ENCODE data around the gene ARTN.
A peak's percentile ranks its signal among the peaks of the same experiment; 100 is the strongest.

ARTN gene

DNA sequence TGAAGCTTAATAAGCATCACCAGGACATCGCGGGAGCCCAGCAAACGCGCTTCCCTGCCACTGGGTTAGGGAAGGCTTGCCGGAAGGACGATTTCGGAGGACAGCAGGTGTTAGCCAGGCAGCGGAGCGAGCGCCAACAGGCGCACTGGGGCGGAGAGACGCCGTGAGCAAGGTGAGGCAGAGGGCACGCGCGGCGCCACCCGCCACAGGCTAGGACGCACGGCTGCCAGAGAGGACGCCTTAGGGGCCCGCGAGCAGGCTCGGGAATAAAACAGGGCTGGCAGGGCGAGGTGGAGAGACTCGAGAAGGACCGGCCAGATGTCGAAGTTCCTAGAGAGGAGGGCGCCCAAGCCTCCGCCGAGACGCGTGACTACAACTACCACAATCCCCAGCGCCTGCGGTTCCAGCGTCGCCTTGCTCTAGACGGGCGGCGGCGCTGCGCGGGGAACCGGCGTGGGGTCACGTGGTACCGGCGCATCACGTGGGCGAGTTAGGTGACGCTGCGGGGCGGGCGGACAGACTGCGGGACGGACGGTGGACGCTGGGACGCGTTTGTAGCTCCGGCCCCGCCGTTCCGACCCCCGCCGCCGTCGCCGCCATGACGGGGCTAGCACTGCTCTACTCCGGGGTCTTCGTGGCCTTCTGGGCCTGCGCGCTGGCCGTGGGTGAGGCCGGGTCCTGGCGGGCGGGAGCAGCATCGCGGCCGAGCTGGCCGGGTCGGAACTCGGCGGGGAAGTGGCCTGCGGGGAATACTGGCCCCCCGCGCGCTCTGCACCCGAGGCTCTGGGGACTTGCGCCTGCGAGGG, 41.0 kb downstream of the ARTN start, which contains the start of gene ATP6V0B:
Gene ATP6V0B, plus strand, starts transcription at position 518 of the 806 bp plus-strand sequence. Its CDS starts 81 bp downstream, at position 599.
- Histone ChIP-seq H3K27ac (ENCODE audit: low read depth, low read length) (peak within 1 kb of the TSS; percentile 84), H3K4me3 (ENCODE audit: low read depth, low read length) (peak within 1 kb of the TSS; percentile 89), H3K27me3 (ENCODE audit: control insufficient read depth, insufficient read depth, low read length) (no peaks in the 10 kb centered on the region), H3K9ac (ENCODE audit: low read depth, low read length) (peak within 1 kb of the TSS; percentile 88), H3K4me1 (ENCODE audit: control insufficient read depth, insufficient read depth, low read length) (peaks cover 14% of the 10 kb centered on the region), H3K36me3 (ENCODE audit: control insufficient read depth, insufficient read depth, low read length) (peaks cover 44% of the 10 kb centered on the region), H3K9me3 (ENCODE audit: control insufficient read depth, insufficient read depth, low read length) (no peaks in the 10 kb centered on the region)

GRCh38 chr1:43975249-43975961, 41.8 kb downstream of the ARTN start:
- no peaks in the 10 kb centered on the region for H3K9me3 ChIP-seq (ENCODE audit: control insufficient read depth, insufficient read depth, low read length)
- H3K27me3 ChIP-seq (ENCODE audit: control insufficient read depth, insufficient read depth, low read length), result no peaks in the 10 kb centered on the region
- H3K4me3 ChIP-seq (ENCODE audit: low read depth, low read length), result peak overlapping the region; percentile 89
- H3K36me3 ChIP-seq (ENCODE audit: control insufficient read depth, insufficient read depth, low read length), result peaks cover 44% of the 10 kb centered on the region
- H3K4me1 ChIP-seq (ENCODE audit: control insufficient read depth, insufficient read depth, low read length), result peaks cover 21% of the 10 kb centered on the region
- H3K27ac ChIP-seq (ENCODE audit: low read depth, low read length), result peak overlapping the region; percentile 84
- H3K9ac ChIP-seq (ENCODE audit: low read depth, low read length), result peak overlapping the region; percentile 88

DNA sequence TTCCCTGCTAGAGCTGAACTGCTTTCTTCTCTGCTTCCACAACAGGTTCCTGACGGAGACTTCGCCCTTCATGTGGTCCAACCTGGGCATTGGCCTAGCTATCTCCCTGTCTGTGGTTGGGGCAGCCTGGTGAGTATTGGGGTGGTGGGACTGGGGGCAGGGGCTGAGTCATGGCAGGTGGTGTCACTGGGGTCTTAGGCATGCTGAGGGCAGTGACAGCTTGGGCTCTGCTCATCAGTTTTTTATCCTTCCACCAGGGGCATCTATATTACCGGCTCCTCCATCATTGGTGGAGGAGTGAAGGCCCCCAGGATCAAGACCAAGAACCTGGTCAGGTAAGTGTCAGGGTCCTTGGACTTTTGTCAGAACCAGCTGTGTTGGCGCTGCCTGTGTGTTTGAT, 42.4 kb downstream of the ARTN start:
- no peak overlapping the region for H3K27ac ChIP-seq (ENCODE audit: low read depth, low read length)
- peaks cover 45% of the 10 kb centered on the region for H3K36me3 ChIP-seq (ENCODE audit: control insufficient read depth, insufficient read depth, low read length)
- H3K4me3 ChIP-seq (ENCODE audit: low read depth, low read length), result peak overlapping the region; percentile 89
- H3K9ac ChIP-seq (ENCODE audit: low read depth, low read length), result no peak overlapping the region
- peaks cover 24% of the 10 kb centered on the region; the same call in 1 of the 2 replicates for H3K4me1 ChIP-seq (ENCODE audit: control insufficient read depth, insufficient read depth, low read length)
- no peaks in the 10 kb centered on the region for H3K27me3 ChIP-seq (ENCODE audit: control insufficient read depth, insufficient read depth, low read length)
- H3K9me3 ChIP-seq (ENCODE audit: control insufficient read depth, insufficient read depth, low read length), result no peaks in the 10 kb centered on the region

- H3K4me3 ChIP-seq (ENCODE audit: low read depth, low read length), result no peak overlapping the region
Measured at GRCh38 chr1:43976890-43977289, 43.3 kb downstream of the ARTN start.

GRCh38 chr1:43977376-43978263, 44.0 kb downstream of the ARTN start:
- no peaks in the 10 kb centered on the region for H3K9me3 ChIP-seq (ENCODE audit: control insufficient read depth, insufficient read depth, low read length)
- H3K36me3 ChIP-seq (ENCODE audit: control insufficient read depth, insufficient read depth, low read length), result peaks cover 43% of the 10 kb centered on the region
- no peak overlapping the region for H3K27ac ChIP-seq (ENCODE audit: low read depth, low read length)
- no peak overlapping the region for H3K9ac ChIP-seq (ENCODE audit: low read depth, low read length)
- H3K4me3 ChIP-seq (ENCODE audit: low read depth, low read length), result no peak overlapping the region; the same call in 1 of the 2 replicates
- no peaks in the 10 kb centered on the region for H3K27me3 ChIP-seq (ENCODE audit: control insufficient read depth, insufficient read depth, low read length)
- H3K4me1 ChIP-seq (ENCODE audit: control insufficient read depth, insufficient read depth, low read length), result peaks cover 24% of the 10 kb centered on the region; the same call in 1 of the 2 replicates

More at GRCh38 chr1:43976890-43977289, 43.3 kb downstream of the ARTN start:
- H3K36me3 ChIP-seq (ENCODE audit: control insufficient read depth, insufficient read depth, low read length), result peaks cover 45% of the 10 kb centered on the region
- no peaks in the 10 kb centered on the region for H3K9me3 ChIP-seq (ENCODE audit: control insufficient read depth, insufficient read depth, low read length)
- H3K4me1 ChIP-seq (ENCODE audit: control insufficient read depth, insufficient read depth, low read length), result peaks cover 24% of the 10 kb centered on the region; the same call in 1 of the 2 replicates
- H3K9ac ChIP-seq (ENCODE audit: low read depth, low read length), result no peak overlapping the region
- no peaks in the 10 kb centered on the region for H3K27me3 ChIP-seq (ENCODE audit: control insufficient read depth, insufficient read depth, low read length)
- no peak overlapping the region for H3K27ac ChIP-seq (ENCODE audit: low read depth, low read length)

DNA sequence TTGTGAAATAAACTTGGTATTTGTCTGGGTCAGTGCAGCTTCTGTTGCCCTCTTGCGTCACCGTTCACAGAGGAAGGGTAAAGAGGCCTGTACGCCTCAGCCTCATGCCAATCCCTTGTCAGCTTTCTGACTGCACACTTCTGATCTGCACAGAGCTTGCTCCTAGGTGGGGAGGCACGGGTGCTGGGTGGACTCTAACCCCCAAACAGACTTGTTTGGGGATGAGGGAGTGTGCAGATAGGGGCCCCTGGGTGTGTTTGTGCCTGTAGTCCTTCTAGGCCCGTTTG, 44.6 kb downstream of the ARTN start:
- Histone ChIP-seq H3K9ac (ENCODE audit: low read depth, low read length) (no peak overlapping the region), H3K9me3 (ENCODE audit: control insufficient read depth, insufficient read depth, low read length) (no peaks in the 10 kb centered on the region), H3K36me3 (ENCODE audit: control insufficient read depth, insufficient read depth, low read length) (peaks cover 40% of the 10 kb centered on the region), H3K27me3 (ENCODE audit: control insufficient read depth, insufficient read depth, low read length) (no peaks in the 10 kb centered on the region), H3K4me1 (ENCODE audit: control insufficient read depth, insufficient read depth, low read length) (peaks cover 24% of the 10 kb centered on the region; the same call in 1 of the 2 replicates), H3K27ac (ENCODE audit: low read depth, low read length) (no peak overlapping the region), H3K4me3 (ENCODE audit: low read depth, low read length) (peak overlapping the region; percentile 88)

- H3K4me3 ChIP-seq (ENCODE audit: low read depth, low read length), result peak within 1 kb of the TSS; percentile 88
- no peaks in the 10 kb centered on the region for H3K9me3 ChIP-seq (ENCODE audit: control insufficient read depth, insufficient read depth, low read length)
- H3K27ac ChIP-seq (ENCODE audit: low read depth, low read length), result peak within 1 kb of the TSS; percentile 64
- H3K36me3 ChIP-seq (ENCODE audit: control insufficient read depth, insufficient read depth, low read length), result peaks cover 38% of the 10 kb centered on the region
- H3K9ac ChIP-seq (ENCODE audit: low read depth, low read length), result peak within 1 kb of the TSS; percentile 60
- peaks cover 23% of the 10 kb centered on the region; the same call in 1 of the 2 replicates for H3K4me1 ChIP-seq (ENCODE audit: control insufficient read depth, insufficient read depth, low read length)
- no peaks in the 10 kb centered on the region for H3K27me3 ChIP-seq (ENCODE audit: control insufficient read depth, insufficient read depth, low read length)
Measured at GRCh38 chr1:43978551-43979260, 45.1 kb downstream of the ARTN start, which contains the start of gene B4GALT2. B4GALT2 (plus strand) TSS chr1:43979210; CDS start chr1:43981161, 1,951 bp downstream.

- peak overlapping the region; percentile 88 for H3K4me3 ChIP-seq (ENCODE audit: low read depth, low read length)
- no peaks in the 10 kb centered on the region for H3K9me3 ChIP-seq (ENCODE audit: control insufficient read depth, insufficient read depth, low read length)
- H3K36me3 ChIP-seq (ENCODE audit: control insufficient read depth, insufficient read depth, low read length), result peaks cover 40% of the 10 kb centered on the region
- H3K9ac ChIP-seq (ENCODE audit: low read depth, low read length), result no peak overlapping the region
- H3K4me1 ChIP-seq (ENCODE audit: control insufficient read depth, insufficient read depth, low read length), result peaks cover 18% of the 10 kb centered on the region; the same call in 1 of the 2 replicates
- H3K27ac ChIP-seq (ENCODE audit: low read depth, low read length), result peak overlapping the region; percentile 53
- no peaks in the 10 kb centered on the region for H3K27me3 ChIP-seq (ENCODE audit: control insufficient read depth, insufficient read depth, low read length)
Measured at GRCh38 chr1:43979261-43979527, 45.6 kb downstream of the ARTN start.

DNA sequence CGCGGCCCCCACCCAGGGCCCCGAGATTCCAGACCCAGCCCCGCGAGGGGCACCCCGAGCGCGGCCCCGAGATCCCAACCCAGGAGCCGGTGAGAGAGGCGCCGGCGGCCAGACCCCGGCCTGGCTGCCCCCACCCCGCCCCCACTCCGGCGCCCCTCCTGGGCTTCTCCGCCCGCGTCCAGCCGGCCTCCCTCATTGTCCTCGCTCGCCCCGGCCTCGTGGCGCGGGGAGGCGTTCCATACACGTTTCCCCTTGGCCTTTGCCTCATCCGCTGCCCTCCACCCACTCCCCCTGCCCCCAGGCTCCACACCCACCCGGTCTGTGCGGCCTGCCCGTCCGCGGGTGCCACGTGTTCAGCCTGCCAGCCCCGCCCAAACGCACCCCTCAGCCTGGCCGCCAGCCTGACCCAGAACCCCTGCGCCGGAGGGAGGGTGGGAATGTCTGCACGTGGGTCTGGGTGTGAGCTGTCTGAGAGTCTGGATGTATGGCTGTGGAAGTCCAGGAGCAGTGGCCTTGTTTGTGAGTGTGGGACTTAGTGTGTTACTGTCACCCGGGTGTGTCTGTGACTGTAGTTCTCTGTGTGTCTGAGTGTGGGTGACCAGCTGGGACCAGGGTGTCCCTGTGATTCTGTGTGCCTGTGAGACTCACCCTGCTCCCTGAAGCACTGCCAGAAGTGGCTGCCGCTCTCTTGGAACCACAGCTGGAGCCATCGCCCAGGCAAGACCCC, 46.1 kb downstream of the ARTN start:
- Histone ChIP-seq H3K36me3 (ENCODE audit: control insufficient read depth, insufficient read depth, low read length) (peaks cover 45% of the 10 kb centered on the region), H3K4me3 (ENCODE audit: low read depth, low read length) (peak overlapping the region; percentile 88), H3K27me3 (ENCODE audit: control insufficient read depth, insufficient read depth, low read length) (no peaks in the 10 kb centered on the region), H3K27ac (ENCODE audit: low read depth, low read length) (peak overlapping the region; percentile 53), H3K9ac (ENCODE audit: low read depth, low read length) (peak overlapping the region; percentile 58; the same call in 1 of the 2 replicates), H3K4me1 (ENCODE audit: control insufficient read depth, insufficient read depth, low read length) (peaks cover 17% of the 10 kb centered on the region; the same call in 1 of the 2 replicates), H3K9me3 (ENCODE audit: control insufficient read depth, insufficient read depth, low read length) (no peaks in the 10 kb centered on the region)

Data from HUES48 (cell line).